Panc1 (cell line): Measurements from ENCODE around the gene ZMYM4.
A peak's percentile ranks its signal among the peaks of the same experiment; 100 is the strongest.

Source experiments
- CTCF ChIP-seq: fragments of 450-650 bp; IDR thresholded peaks from 2 replicates; pipeline ENCODE4 v1.5.1; 2017; ENCODE audit warnings: mild to moderate bottlenecking
- POLR2AphosphoS5 ChIP-seq: IDR thresholded peaks from 2 replicates; pipeline ENCODE4 v1.6.1; 2012; ENCODE audit warnings: mild to moderate bottlenecking, low read depth, low read length, moderate library complexity
- REST ChIP-seq, 2 experiments: IDR thresholded peaks; 2 replicates each; pipeline ENCODE4 v1.6.1; 2011 to 2012; ENCODE audit warnings: low read depth in 2 of 2, control low read depth in 1 of 2, low read length in 1 of 2, mild to moderate bottlenecking in 1 of 2, moderate library complexity in 1 of 2; ENCODE audit not compliant: insufficient read depth in 1 of 2
- TCF7L2 ChIP-seq: IDR thresholded peaks from 2 replicates; pipeline ENCODE4 v1.6.1; 2011; ENCODE audit warnings: mild to moderate bottlenecking, low read depth, low read length, inconsistent platforms

- no peak for TF ChIP-seq CTCF
- peak; percentile 83 for TF ChIP-seq TCF7L2
- no peak for TF ChIP-seq POLR2AphosphoS5
- no peak for TF ChIP-seq REST (IDR thresholded peaks at IDR 0.05; ENCODE audit: insufficient read depth in 1 of 2, low read depth in 2 of 2, low read length in 1 of 2)
Measured at GRCh38 chr1:35452106-35452774, 183.7 kb downstream of the ZMYM4 start.
